GM12872 (cell line): ENCODE data around the gene HIRA.

ENCODE experiments used
- CTCF ChIP-seq: IDR thresholded peaks from 3 replicates; pipeline ENCODE4 v1.5.1; 2011; ENCODE audit warnings: low read depth, mild to moderate bottlenecking, low read length, moderate library complexity; ENCODE audit not compliant: insufficient read depth

The HIRA gene

DNA sequence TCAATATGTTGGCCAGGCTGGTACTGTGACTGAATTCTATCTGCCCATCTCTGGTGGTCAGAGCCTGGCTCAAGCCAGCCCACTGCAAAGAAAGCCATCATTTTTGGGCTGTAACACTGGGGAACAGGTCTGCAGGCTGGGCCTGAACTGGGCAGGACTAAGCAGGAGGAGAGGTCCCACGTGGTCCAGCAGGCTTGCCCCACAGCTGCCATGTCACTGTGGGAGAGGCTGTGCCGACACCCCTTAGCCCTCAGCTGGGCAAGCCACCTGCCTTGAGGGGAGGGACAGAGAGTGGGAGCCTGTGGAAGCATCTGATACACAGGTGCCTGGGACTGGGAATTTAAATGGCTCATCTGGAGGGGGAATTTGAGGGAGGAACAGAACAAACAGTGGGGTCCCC, 73.3 kb downstream of the HIRA start:
- no peak for TF ChIP-seq CTCF

GRCh38 chr22:19357270-19358105, 74.0 kb downstream of the HIRA start:
- no peak for TF ChIP-seq CTCF

GRCh38 chr22:19356708-19357269, 74.7 kb downstream of the HIRA start:
- no peak for TF ChIP-seq CTCF

DNA sequence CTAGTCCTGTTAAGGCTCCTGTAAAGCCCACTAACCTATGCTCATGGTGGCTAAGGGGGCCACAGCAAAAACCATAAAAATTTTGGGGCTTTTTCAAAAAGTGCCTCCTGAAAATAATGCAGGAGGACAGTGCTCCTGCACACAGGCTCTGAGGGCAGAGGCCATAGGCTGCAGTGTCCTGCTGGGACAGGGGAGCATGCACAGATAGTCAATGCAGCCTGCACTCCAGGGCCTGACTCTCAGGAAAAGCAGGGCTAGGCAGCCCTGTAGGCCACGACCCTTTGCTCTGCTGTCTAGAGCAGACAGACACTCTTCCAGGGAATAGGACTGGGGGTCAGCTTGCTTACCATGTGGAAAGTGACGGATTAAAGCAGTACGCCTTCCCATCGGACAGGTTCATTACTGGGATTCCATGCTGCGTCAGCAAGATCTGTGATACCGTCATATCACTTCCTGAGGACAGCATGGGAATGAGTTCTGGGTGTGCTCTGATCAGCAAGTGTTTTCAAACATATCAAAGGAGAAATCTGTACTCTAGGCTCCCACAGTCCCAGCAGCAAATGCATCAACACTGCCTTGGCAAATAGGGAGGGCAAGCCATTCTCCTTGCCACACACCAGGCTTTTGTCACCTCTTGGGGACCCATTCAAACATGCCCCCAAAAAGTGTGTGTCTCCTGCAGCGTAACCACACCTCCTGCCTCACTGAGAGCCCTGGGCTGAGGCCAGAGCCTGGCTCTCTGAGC, 75.9 kb downstream of the HIRA start:
- TF ChIP-seq CTCF, result no peak

DNA sequence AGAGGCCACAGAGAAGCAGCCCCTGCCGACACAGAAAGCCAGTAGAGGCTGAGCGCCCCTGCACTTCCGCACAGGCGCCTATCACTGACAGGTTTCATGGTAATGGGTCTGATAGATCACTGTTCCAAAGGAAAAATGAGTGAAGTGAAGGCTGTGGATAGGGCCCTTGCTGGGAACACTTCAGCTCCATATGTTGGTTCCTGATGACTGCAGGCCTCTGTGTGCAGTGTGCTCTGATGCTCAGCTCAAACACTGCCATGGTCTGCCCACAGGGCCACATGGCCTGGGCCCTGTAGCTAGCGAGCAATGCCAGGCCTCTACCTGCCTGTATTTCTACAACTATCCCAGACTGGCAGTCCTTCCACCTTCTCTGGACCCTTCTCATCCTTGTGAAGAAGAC, 77.3 kb downstream of the HIRA start:
- TF ChIP-seq CTCF, result no peak

GRCh38 chr22:19353363-19354131, 78.0 kb downstream of the HIRA start:
- TF ChIP-seq CTCF, result no peak

DNA sequence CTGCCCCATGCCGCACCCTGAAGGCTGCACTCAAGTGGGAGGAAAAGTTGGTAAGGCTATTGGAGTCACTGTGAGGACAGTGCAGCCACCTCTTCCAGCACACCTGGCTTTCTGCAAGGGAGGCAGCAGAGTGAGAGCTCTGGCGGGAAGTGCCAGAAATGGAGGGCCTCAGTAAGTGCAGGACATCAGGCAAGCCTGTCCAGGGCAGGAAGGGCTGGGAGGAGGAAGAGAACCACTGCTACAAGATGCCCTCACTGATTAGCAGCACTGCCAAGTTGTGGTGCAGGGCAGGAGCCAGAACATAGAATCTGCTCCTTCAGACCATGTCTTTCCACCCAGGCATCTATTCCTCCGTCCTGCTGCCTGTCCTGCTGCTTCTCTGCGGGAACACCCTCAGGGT, 78.8 kb downstream of the HIRA start:
- no peak for TF ChIP-seq CTCF
